Stimulated activated CD4-positive, alpha-beta T cell treated with anti-CD3 and anti-CD28 coated beads, Interleukin-4, amount 100 ng/mL, for 48 hours (primary cell): ENCODE data around the gene C2CD4D.
"Not testable (repeated sequence)": the region's sequence is repeated elsewhere in the genome, so short reads cannot be mapped to it uniquely, and the experiment has no call there.

Experiments
- DNase-seq, 2 donors: peaks; one replicate each; pipeline ENCODE4 v3.0.0-alpha.2; 2020; ENCODE audit warnings: low read depth in 2 of 2

Gene C2CD4D

GRCh38 chr1:151858886-151859665 is 19.5 kb upstream of the C2CD4D start:
- no peak for DNase-seq

- DNase-seq: no peak
Measured at GRCh38 chr1:151858030-151858746, 18.6 kb upstream of the C2CD4D start.

GRCh38 chr1:151855933-151856332 is 16.3 kb upstream of the C2CD4D start:
- no peak for DNase-seq

- not testable (repeated sequence) for DNase-seq
Measured at GRCh38 chr1:151855516-151855915, 15.9 kb upstream of the C2CD4D start.

GRCh38 chr1:151854658-151855057 is 15.0 kb upstream of the C2CD4D start:
- no peak for DNase-seq

- DNase-seq: no peak
Measured at GRCh38 chr1:151853411-151853943, 13.9 kb upstream of the C2CD4D start, which contains the start of gene THEM5. THEM5 (minus strand) TSS chr1:151853712; CDS start chr1:151853565, 147 bp downstream.

- no peak for DNase-seq
Measured at GRCh38 chr1:151852733-151853132, 13.1 kb upstream of the C2CD4D start.

GRCh38 chr1:151851886-151852285 is 12.3 kb upstream of the C2CD4D start:
- no peak for DNase-seq

- no peak for DNase-seq
Measured at GRCh38 chr1:151849871-151850270, 10.3 kb upstream of the C2CD4D start.

GRCh38 chr1:151849126-151849525 is 9.5 kb upstream of the C2CD4D start:
- DNase-seq: no peak

GRCh38 chr1:151847867-151848596 is 8.4 kb upstream of the C2CD4D start:
- no peak for DNase-seq

GRCh38 chr1:151846686-151847237 is 7.1 kb upstream of the C2CD4D start:
- no peak for DNase-seq

GRCh38 chr1:151846062-151846568 is 6.5 kb upstream of the C2CD4D start:
- no peak for DNase-seq

GRCh38 chr1:151843398-151843797 is 3.8 kb upstream of the C2CD4D start:
- no peak for DNase-seq

- DNase-seq: no peak
Measured at GRCh38 chr1:151841141-151841540, 1.5 kb upstream of the C2CD4D start.

- no peak for DNase-seq
Measured at GRCh38 chr1:151840421-151840820, 801 bp upstream of the C2CD4D start.

GRCh38 chr1:151839082-151839412 is 573 bp downstream of the C2CD4D start:
- no peak for DNase-seq

- no peak for DNase-seq
Measured at GRCh38 chr1:151838222-151839081, 1.2 kb downstream of the C2CD4D start.

- DNase-seq: no peak
Measured at GRCh38 chr1:151837884-151838221, 1.8 kb downstream of the C2CD4D start.

- no peak for DNase-seq
Measured at GRCh38 chr1:151837197-151837596, 2.4 kb downstream of the C2CD4D start.

- DNase-seq: no peak
Measured at GRCh38 chr1:151835596-151835995, 4.0 kb downstream of the C2CD4D start.
